HCT116 (cell line): ENCODE results near the gene GUCA2B. TPM values are rescaled to one million over a fixed set of nuclear protein-coding genes. Genes with fewer than 3 reads are reported as not detected.

Experiments used
- ATAC-seq: fragments of 200-7000 bp; cut with Tn5 transposase; 2 replicates; pipeline ENCODE4 v1.9.1; 2020; ENCODE audit warnings: mild to moderate bottlenecking, moderate library complexity
- BruUV-seq: library from RNA; stranded (reverse); fragments of 400-500 nt; replicated peaks from 2 replicates; lab custom pipeline; 2021; lab: Mats Ljungman, UMichigan
- CTCF ChIA-PET: fragments of 300-600 bp; sonication (Branson Sonifier 250); formaldehyde crosslinking; loops from one replicate; lab custom pipeline; 2021; ENCODE audit warnings: antibody characterized with exemption; lab: Charles Lee
- POLR2A ChIA-PET: fragments of 300-600, 350-600 bp; sonication (Branson Sonifier 250); formaldehyde crosslinking; loops from one replicate; lab custom pipeline; 2021; ENCODE audit warnings: antibody characterized with exemption; lab: Charles Lee
- RAD21 ChIA-PET, 2 experiments: fragments of 300-600 bp; sonication (Branson Sonifier 250); formaldehyde crosslinking; loops; one replicate each; lab custom pipeline; 2023; ENCODE audit warnings: low total read pairs in 2 of 2; ENCODE audit not compliant: uncharacterized antibody in 2 of 2, unreplicated experiment in 2 of 2, low non-redundant PET in 1 of 2; lab: Charles Lee
- DNase-seq: peaks from one replicate; pipeline ENCODE4 v3.0.0-alpha.2; 2010; ENCODE audit warnings: low read depth, low spot score
- H2AFZ ChIP-seq: fragments of 200-600 bp; shearing (Covaris generic), sonication (generic); 2 replicates; pipeline ENCODE4 v1.6.1; 2017; ENCODE audit warnings: low read depth, mixed run types, mixed read lengths, antibody characterized with exemption, low read length; ENCODE audit not compliant: poor library complexity, severe bottlenecking
- H3K27ac ChIP-seq: 2 replicates; pipeline ENCODE4 v1.5.1; 2012; ENCODE audit warnings: low read depth, low read length
- H3K27me3 ChIP-seq: fragments of 200-600 bp; sonication (generic); 2 replicates; pipeline ENCODE4 v1.6.1; 2016; ENCODE audit warnings: mixed run types, low read length, mixed read lengths; ENCODE audit not compliant: insufficient read depth
- H3K36me3 ChIP-seq, 2 experiments: fragments of 200-500 bp in 1 of 2; fragments of 200-600 bp in 1 of 2; sonication (Bioruptor generic) in 1 of 2; sonication (generic) in 1 of 2; 2 replicates each; pipeline versions ENCODE4 v1.5.1 to v1.6.1; 2014 to 2016; ENCODE audit warnings: low read length in 2 of 2, inconsistent platforms in 1 of 2, mixed read lengths in 1 of 2, mixed run types in 1 of 2; ENCODE audit not compliant: insufficient read depth in 2 of 2, control insufficient read depth in 1 of 2
- H3K4me1 ChIP-seq, 2 experiments: fragments of 200-600 bp in 1 of 2; sonication (generic) in 1 of 2; 2 replicates each; pipeline versions ENCODE4 v1.5.1 to v1.6.1; 2012 to 2017; ENCODE audit warnings: low read length in 2 of 2, inconsistent platforms in 1 of 2, mild to moderate bottlenecking in 1 of 2, mixed read lengths in 1 of 2, mixed run types in 1 of 2, moderate library complexity in 1 of 2; ENCODE audit not compliant: insufficient read depth in 2 of 2, control insufficient read depth in 1 of 2
- H3K4me2 ChIP-seq: fragments of 200-600 bp; sonication (generic); 2 replicates; pipeline ENCODE4 v1.6.1; 2017; ENCODE audit warnings: mixed run types, low read length, mixed read lengths
- H3K4me3 ChIP-seq, 2 experiments: fragments of 200-600 bp in 1 of 2; sonication (generic) in 1 of 2; replicated peaks in 1 of 2; 2 replicates each; pipeline ENCODE4 v1.5.1; 2011 to 2016; ENCODE audit warnings: low read length in 2 of 2, control low read depth in 1 of 2, low read depth in 1 of 2, mild to moderate bottlenecking in 1 of 2, mixed read lengths in 1 of 2, mixed run types in 1 of 2
- H3K79me2 ChIP-seq: fragments of 200-600 bp; sonication (generic); 2 replicates; pipeline ENCODE4 v1.6.1; 2017; ENCODE audit warnings: mild to moderate bottlenecking, mixed run types, low read length, moderate library complexity, mixed read lengths; ENCODE audit not compliant: insufficient read depth
- H3K9ac ChIP-seq: fragments of 200-600 bp; sonication (generic); 2 replicates; pipeline ENCODE4 v1.6.1; 2016; ENCODE audit warnings: low read length, mixed read lengths
- H3K9me2 ChIP-seq: fragments of 200-600 bp; sonication (generic), shearing (Covaris generic); 2 replicates; pipeline ENCODE4 v1.6.1; 2017; ENCODE audit warnings: mixed run types, mild to moderate bottlenecking, moderate library complexity; ENCODE audit not compliant: insufficient read depth
- H3K9me3 ChIP-seq, 2 experiments: fragments of 200-500 bp in 1 of 2; fragments of 200-600 bp in 1 of 2; sonication (Bioruptor generic) in 1 of 2; sonication (generic) in 1 of 2; 2 replicates each; pipeline ENCODE4 v1.6.1; 2014 to 2017; ENCODE audit warnings: low read length in 2 of 2, mixed read lengths in 2 of 2, inconsistent platforms in 1 of 2, low read depth in 1 of 2, mild to moderate bottlenecking in 1 of 2, mixed run types in 1 of 2, moderate library complexity in 1 of 2; ENCODE audit not compliant: control insufficient read depth in 1 of 2, insufficient read depth in 1 of 2
- H4K20me1 ChIP-seq: fragments of 200-600 bp; sonication (generic), shearing (Covaris generic); 2 replicates; pipeline ENCODE4 v1.6.1; 2017; ENCODE audit warnings: mixed run types, mild to moderate bottlenecking, moderate library complexity; ENCODE audit not compliant: insufficient read depth
- CBX3 ChIP-seq: IDR thresholded peaks from 2 replicates; pipeline ENCODE4 v1.6.1; 2012; ENCODE audit warnings: low read depth
- EGR1 ChIP-seq: IDR thresholded peaks from 2 replicates; pipeline ENCODE4 v1.6.1; 2012; ENCODE audit warnings: low read depth
- ELF1 ChIP-seq: IDR thresholded peaks from 2 replicates; pipeline ENCODE4 v1.6.1; 2012; ENCODE audit warnings: low read depth, borderline replicate concordance
- EZH2 ChIP-seq: fragments of 200-600 bp; sonication (generic); IDR thresholded peaks from 2 replicates; pipeline ENCODE4 v1.6.1; 2017; ENCODE audit warnings: antibody characterized with exemption, mixed run types
- JUND ChIP-seq: IDR thresholded peaks from 2 replicates; pipeline ENCODE4 v1.6.1; 2012
- MAX ChIP-seq: IDR thresholded peaks from 2 replicates; pipeline ENCODE4 v1.6.1; 2012
- POLR2A ChIP-seq: IDR thresholded peaks from 2 replicates; pipeline ENCODE4 v1.7.0; 2011; ENCODE audit warnings: borderline replicate concordance; ENCODE audit not compliant: insufficient read depth, insufficient read length; ENCODE audit errors: extremely low read depth
- REST ChIP-seq: IDR thresholded peaks from 2 replicates; pipeline ENCODE4 v1.6.1; 2012; ENCODE audit warnings: low read depth
- TCF7L2 ChIP-seq: IDR thresholded peaks from 2 replicates; pipeline ENCODE4 v1.7.0; 2011; ENCODE audit warnings: borderline replicate concordance, inconsistent platforms; ENCODE audit not compliant: insufficient read depth, insufficient read length; ENCODE audit errors: extremely low read depth
- ZBTB33 ChIP-seq: IDR thresholded peaks from 2 replicates; pipeline ENCODE4 v1.6.1; 2011; ENCODE audit warnings: mild to moderate bottlenecking, low read length, moderate library complexity; ENCODE audit not compliant: insufficient replicate concordance; ENCODE audit errors: extremely low read depth
- ZFX ChIP-seq: fragments of 450-650 bp; IDR thresholded peaks from 2 replicates; pipeline ENCODE4 v1.6.1; 2017
- ZNF274 ChIP-seq: fragments of 200-500 bp; sonication (Bioruptor generic); IDR thresholded peaks from 2 replicates; pipeline ENCODE4 v1.6.1; 2014; ENCODE audit warnings: mild to moderate bottlenecking, low read depth, low read length, inconsistent platforms
- intact Hi-C: fragments of 100-400 bp; cut with micrococcal nuclease; formaldehyde crosslinking; loops from 2 replicates; pipeline ENCODE4 v1.10.0; 2022
- total RNA-seq: library from RNA; stranded (reverse); gene quantifications from one replicate; pipeline ENCODE4 v1.2.1, GENCODE V29; 2021; ENCODE audit not compliant: unreplicated experiment

The GUCA2B gene
- total RNA-seq, 1 experiment from 2014 or later, result not detected

DNA sequence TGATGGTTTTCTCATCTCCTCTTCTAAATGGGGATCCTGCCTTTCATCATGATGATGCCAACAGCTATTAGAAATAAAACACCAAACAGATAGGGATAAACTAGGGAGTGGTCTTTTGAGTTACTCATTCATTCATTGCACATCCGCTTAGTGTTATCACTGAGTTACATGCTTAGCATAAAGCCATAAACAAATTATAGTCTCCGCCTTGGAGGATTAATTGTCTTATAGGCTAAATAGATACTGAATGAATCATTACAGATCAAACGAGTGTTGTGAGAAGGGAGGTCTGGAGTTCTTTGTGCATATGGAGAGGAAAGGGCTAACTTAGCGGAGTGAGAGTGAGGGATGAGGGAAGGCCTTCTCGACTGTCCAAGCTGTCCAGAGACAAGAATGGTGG is 19.8 kb upstream of the GUCA2B start:
- Histone ChIP-seq H3K4me3 (no peak overlapping the region), H3K36me3 (no peaks in the 10 kb centered on the region), H3K4me2 (no peak overlapping the region), H3K79me2 (no peaks in the 10 kb centered on the region), H3K9me3 (no peaks in the 10 kb centered on the region), H3K9me2 (no peaks in the 10 kb centered on the region)
- ATAC-seq (no peak), DNase-seq (no peak)
- ChIA-PET POLR2A (no interaction called here), RAD21 (no interaction called here)
- no TSS peak for BruUV-seq
- intact Hi-C loops, result no loop called here
- TF ChIP-seq ZNF274 (no peak), ZFX (no peak), REST (no peak), JUND (no peak)
- TF ChIP-seq, all 23 proteins: peak for 0
- Histone ChIP-seq H3K27me3 (no peaks in the 10 kb centered on the region), H2AFZ (no peak overlapping the region), H3K27ac (no peak overlapping the region), H3K4me1 (no peaks in the 10 kb centered on the region), H4K20me1 (no peaks in the 10 kb centered on the region), H3K9ac (no peak overlapping the region)
- CTCF ChIA-PET, result no interaction called here

GRCh38 chr1:42133809-42134526 is 19.2 kb upstream of the GUCA2B start:
- no peak for ATAC-seq
- ChIA-PET CTCF (no interaction called here), POLR2A (no interaction called here)
- no peak for TF ChIP-seq POLR2A
- TF ChIP-seq CBX3, result no peak
- TF ChIP-seq ELF1, result no peak
- no peak for TF ChIP-seq TCF7L2
- no peak for TF ChIP-seq JUND
- TF ChIP-seq EZH2, result no peak
- no peak for TF ChIP-seq MAX
- TF ChIP-seq ZBTB33, result no peak
- no peak for TF ChIP-seq EGR1

More at GRCh38 chr1:42133809-42134526, 19.2 kb upstream of the GUCA2B start:
- RAD21 ChIA-PET, result no interaction called here
- Histone ChIP-seq H3K9me2 (no peaks in the 10 kb centered on the region), H3K4me1 (no peaks in the 10 kb centered on the region), H4K20me1 (no peaks in the 10 kb centered on the region), H3K4me3 (no peak overlapping the region), H2AFZ (no peak overlapping the region), H3K9me3 (no peaks in the 10 kb centered on the region), H3K27ac (no peak overlapping the region), H3K79me2 (no peaks in the 10 kb centered on the region), H3K27me3 (no peaks in the 10 kb centered on the region), H3K9ac (no peak overlapping the region), H3K36me3 (no peaks in the 10 kb centered on the region), H3K4me2 (no peak overlapping the region)
- DNase-seq, result no peak
- no TSS peak for BruUV-seq
- intact Hi-C loops, result no loop called here
